ENCODE measurements around the gene MYOCD.

GRCh38 chr17:12616161-12616560 lies 49.5 kb upstream of the MYOCD start:
- TF ChIP-seq CTCF (IDR thresholded peaks at IDR 0.05) (no peak), POLR2AphosphoS5 (IDR thresholded peaks at IDR 0.05) (no peak), POLR2A (IDR thresholded peaks at IDR 0.05) (no peak)
